T47D (cell line): Measurements from ENCODE around the gene MS4A8.

ENCODE experiments used
- DNase-seq, 2 experiments: peaks; one replicate each; pipeline versions ENCODE4 v3.0.0 to v3.0.0-alpha.2; 2011 to 2012; ENCODE audit warnings: low read depth in 1 of 2, low spot score in 1 of 2
- JUND ChIP-seq: IDR thresholded peaks from 2 replicates; pipeline ENCODE4 v1.6.1; 2012; ENCODE audit warnings: low read depth
- in situ Hi-C: cut with HindIII; loops from 2 replicates; pipeline ENCODE4 v1.10.0; 2016; ENCODE audit warnings: low sequenced_read_pairs, low pct_unique_long_range_greater_than_20kb

MS4A8 gene

DNA sequence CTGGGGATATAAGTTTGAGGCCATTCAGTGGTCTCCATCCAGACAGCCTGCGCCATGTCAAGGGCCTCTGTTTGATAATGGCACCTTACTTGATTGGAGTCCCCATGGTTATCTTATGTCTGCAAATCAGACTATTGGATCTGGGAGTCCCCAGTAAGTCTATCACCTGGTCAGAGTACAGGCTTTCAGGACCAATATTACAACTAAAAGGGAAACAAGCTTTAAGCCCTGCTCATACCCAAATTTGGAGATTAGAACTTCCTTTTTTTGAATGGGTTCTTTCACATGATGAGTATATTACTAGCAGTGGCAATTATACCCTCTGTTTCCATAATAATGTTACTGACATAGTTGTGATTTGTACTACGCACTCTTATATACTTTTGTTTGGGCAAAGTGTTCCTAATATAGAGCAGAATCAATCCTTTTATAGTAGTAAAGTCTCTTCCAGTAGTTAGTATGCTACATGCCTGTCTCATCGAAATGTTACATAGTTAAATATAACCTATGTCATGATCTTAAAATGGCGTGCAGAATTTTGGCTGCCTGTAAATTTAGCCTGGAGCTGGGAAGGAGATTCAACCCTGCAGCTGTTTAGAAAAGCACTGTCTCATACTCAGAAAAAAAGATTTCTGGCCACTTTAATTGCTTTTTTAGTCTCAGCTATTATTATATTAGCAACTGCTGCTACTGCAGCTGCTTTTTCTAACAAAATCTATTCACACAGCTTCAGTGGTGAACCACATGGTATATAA is 62.2 kb downstream of the MS4A8 start:
- no peak for DNase-seq
- in situ Hi-C loops, result no loop called here
- TF ChIP-seq JUND, result no peak

DNA sequence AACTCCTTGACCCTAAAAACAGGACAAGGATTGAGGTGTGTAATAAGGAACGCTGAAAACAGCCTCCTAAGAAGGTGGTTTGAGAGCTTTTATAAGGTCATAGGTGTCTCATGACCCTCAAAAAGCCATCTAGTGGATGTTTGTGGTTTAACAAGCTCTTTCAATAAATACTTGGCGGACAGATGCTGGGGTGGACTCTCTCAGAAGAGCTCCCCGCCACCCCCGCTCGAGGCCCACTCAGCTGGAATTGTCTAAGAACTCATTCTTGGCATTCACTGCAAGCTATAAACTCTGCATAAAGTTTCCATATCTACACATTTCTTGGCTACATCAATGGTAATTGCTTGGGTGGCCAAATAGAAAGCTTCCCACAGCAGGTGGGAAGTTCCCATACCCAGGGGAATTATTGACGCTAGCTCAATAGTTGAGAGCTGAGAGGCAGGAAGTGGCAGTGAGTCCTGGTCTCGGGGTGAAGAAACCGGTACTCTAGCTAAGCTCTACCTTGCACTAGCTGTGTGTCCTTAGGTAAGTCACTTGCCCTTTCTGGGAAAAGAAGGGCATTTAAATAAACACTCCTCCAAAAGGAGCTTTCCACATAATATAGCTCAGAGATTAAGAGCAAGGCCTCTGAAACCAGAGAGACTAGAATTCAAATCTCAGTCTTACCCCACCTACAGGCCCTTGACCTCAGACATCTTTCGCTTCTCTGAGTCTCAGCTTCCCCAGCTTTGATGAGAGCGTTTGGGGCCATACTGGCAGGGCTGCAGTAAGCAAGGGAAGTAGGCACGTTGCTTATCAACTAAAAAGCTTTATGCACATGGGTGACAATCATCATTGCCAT is 63.7 kb downstream of the MS4A8 start:
- DNase-seq, result peak in 1 of 2 experiments; percentile 73
- in situ Hi-C loops, result no loop called here
- TF ChIP-seq JUND, result no peak

DNA sequence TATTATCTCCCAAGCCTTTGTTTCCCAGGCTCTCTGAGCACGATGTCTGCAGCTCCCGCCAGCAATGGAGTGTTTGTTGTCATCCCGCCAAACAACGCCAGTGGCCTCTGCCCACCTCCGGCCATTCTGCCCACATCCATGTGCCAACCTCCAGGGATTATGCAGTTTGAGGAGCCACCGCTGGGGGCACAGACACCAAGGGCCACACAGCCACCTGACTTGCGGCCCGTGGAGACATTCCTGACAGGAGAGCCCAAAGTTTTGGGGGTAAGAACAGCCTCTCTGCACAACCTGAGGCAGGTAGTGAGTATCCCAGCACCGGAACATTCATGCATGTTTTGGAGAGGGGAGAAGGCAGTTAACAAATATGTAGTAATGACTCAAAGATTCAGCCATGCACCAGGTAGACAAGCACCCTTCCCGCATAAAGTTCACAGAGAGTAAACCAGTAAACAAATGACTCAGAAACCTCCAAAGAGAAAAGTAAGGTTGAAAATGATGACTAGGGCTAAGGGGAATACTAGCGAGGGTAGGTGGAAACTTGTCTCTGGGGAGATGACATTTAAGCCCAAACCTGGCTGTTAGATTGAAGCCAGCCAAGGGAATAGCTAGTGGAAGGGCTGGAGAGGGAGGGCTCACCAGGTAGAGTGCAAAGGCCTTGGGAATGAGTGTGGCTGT is 64.4 kb downstream of the MS4A8 start:
- in situ Hi-C loops, result no loop called here
- TF ChIP-seq JUND, result no peak

DNA sequence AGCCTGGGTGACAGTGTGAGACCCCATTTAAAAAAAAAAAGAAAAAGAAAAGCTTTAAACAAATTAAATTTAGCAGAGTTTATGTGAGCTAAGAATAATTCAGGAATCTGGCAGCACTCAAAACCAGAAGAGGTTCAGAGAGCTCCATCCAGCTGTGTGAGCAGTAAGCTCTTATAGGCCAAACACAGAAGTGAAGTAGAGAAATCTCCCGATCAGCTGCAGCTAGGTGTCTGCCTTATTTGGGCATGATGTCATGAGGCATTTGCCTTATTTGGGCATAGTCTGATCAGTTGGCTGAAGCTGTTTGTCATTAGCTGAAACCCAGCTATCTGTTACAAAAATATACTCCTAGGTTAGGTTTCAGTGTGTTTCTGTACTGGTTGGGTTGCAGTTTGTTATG is 65.5 kb downstream of the MS4A8 start:
- DNase-seq, result peak in 1 of 2 experiments; percentile 35
- TF ChIP-seq JUND, result no peak
- in situ Hi-C loops, result no loop called here

More for the DNA sequence above, 64.4 kb downstream of the MS4A8 start:
- no peak for DNase-seq

DNA sequence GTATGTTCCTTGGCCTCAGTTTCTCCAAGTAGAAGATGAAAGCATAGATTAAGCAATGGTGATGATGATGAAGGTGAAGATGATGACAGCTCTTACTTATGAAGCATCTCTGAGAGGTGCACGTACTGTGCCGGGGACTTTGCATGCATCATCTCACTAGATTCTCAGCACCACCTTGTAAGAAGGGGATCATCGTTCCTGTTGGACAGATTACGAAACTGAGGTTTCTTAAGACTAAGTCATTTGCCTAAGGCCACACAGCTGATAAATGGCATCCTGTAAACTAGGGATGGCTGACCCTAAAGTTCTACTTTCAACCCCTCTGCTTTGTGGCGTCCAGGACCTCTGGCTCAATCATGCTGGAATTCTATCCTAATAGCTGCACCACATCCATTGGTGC is 65.9 kb downstream of the MS4A8 start:
- no peak for TF ChIP-seq JUND
- in situ Hi-C loops, result no loop called here
- no peak for DNase-seq
